ENCODE data around the gene PPIA.

- TF ChIP-seq CTCF (IDR thresholded peaks at IDR 0.05; ENCODE audit: low read length): no peak
- TF ChIP-seq EZH2phosphoT487 (IDR thresholded peaks at IDR 0.05; ENCODE audit: low read length): no peak
Measured at GRCh38 chr7:44796504-44797328, at the start of gene PPIA.
